ENCODE measurements around the gene UBE2L3.
"Not testable (repeated sequence)": the region's sequence is repeated elsewhere in the genome, so short reads cannot be mapped to it uniquely, and the experiment has no call there.

Gene UBE2L3

GRCh38 chr22:21563912-21564311 is 3.6 kb upstream of the UBE2L3 start:
- Histone ChIP-seq H3K4me2 (ENCODE audit: low read depth, low read length) (no peak overlapping the region), H3K4me3 (ENCODE audit: low read length) (no peak overlapping the region), H3K27me3 (replicated peaks; ENCODE audit: insufficient read depth, low read length) (no peaks in the 10 kb centered on the region), H2AFZ (ENCODE audit: low read length) (no peak overlapping the region), H3K27ac (ENCODE audit: low read length) (no peak overlapping the region), H3K79me2 (ENCODE audit: low read length) (peaks cover 17% of the 10 kb centered on the region), H3F3A (ENCODE audit: insufficient read depth, low read length) (no peaks in the 10 kb centered on the region), H3K9ac (ENCODE audit: low read length) (no peak overlapping the region), H3K9me3 (replicated peaks; ENCODE audit: insufficient read depth, low read length) (no peaks in the 10 kb centered on the region), H3K36me3 (replicated peaks; ENCODE audit: insufficient read depth, low read length) (no peaks in the 10 kb centered on the region), H3K9me2 (replicated peaks; ENCODE audit: insufficient read depth, low read length) (no peaks in the 10 kb centered on the region), H3K4me1 (ENCODE audit: low read length) (no peaks in the 10 kb centered on the region), H4K20me1 (ENCODE audit: insufficient read depth, low read length) (no peaks in the 10 kb centered on the region)
- TF ChIP-seq EZH2 (optimal IDR thresholded peaks at IDR 0.05; ENCODE audit: low read depth, low read length), result no peak
- no peak for TF ChIP-seq EZH2phosphoT487 (IDR thresholded peaks at IDR 0.05; ENCODE audit: low read length)
- TF ChIP-seq CTCF (IDR thresholded peaks at IDR 0.05; ENCODE audit: low read length), result no peak
- DNase-seq, result no peak

- TF ChIP-seq EZH2 (optimal IDR thresholded peaks at IDR 0.05; ENCODE audit: low read depth, low read length) (no peak), EZH2phosphoT487 (IDR thresholded peaks at IDR 0.05; ENCODE audit: low read length) (no peak), CTCF (IDR thresholded peaks at IDR 0.05; ENCODE audit: low read length) (no peak)
- no peak for DNase-seq
- Histone ChIP-seq H3F3A (ENCODE audit: insufficient read depth, low read length) (no peaks in the 10 kb centered on the region), H3K79me2 (ENCODE audit: low read length) (peaks cover 22% of the 10 kb centered on the region), H3K4me2 (ENCODE audit: low read depth, low read length) (no peak overlapping the region), H2AFZ (ENCODE audit: low read length) (no peak overlapping the region), H3K9me3 (replicated peaks; ENCODE audit: insufficient read depth, low read length) (no peaks in the 10 kb centered on the region), H4K20me1 (ENCODE audit: insufficient read depth, low read length) (peaks cover 3% of the 10 kb centered on the region), H3K36me3 (replicated peaks; ENCODE audit: insufficient read depth, low read length) (no peaks in the 10 kb centered on the region), H3K9ac (ENCODE audit: low read length) (no peak overlapping the region), H3K27ac (ENCODE audit: low read length) (no peak overlapping the region), H3K4me3 (ENCODE audit: low read length) (no peak overlapping the region), H3K4me1 (ENCODE audit: low read length) (peaks cover 2% of the 10 kb centered on the region), H3K27me3 (replicated peaks; ENCODE audit: insufficient read depth, low read length) (no peaks in the 10 kb centered on the region), H3K9me2 (replicated peaks; ENCODE audit: insufficient read depth, low read length) (no peaks in the 10 kb centered on the region)
Observed at GRCh38 chr22:21564411-21564810, 3.1 kb upstream of the UBE2L3 start.

GRCh38 chr22:21568347-21569075 is 997 bp downstream of the UBE2L3 start:
- H3K9me2 ChIP-seq (replicated peaks; ENCODE audit: insufficient read depth, low read length), result no peaks in the 10 kb centered on the region
- H3F3A ChIP-seq (ENCODE audit: insufficient read depth, low read length), result no peaks in the 10 kb centered on the region
- no peaks in the 10 kb centered on the region for H3K36me3 ChIP-seq (replicated peaks; ENCODE audit: insufficient read depth, low read length)
- H2AFZ ChIP-seq (ENCODE audit: low read length), result peak overlapping the region; percentile 10; the same call in 1 of the 2 replicates
- peaks cover 42% of the 10 kb centered on the region for H4K20me1 ChIP-seq (ENCODE audit: insufficient read depth, low read length)
- peak overlapping the region; percentile 98 for H3K4me3 ChIP-seq (ENCODE audit: low read length)
- TF ChIP-seq EZH2phosphoT487 (IDR thresholded peaks at IDR 0.05; ENCODE audit: low read length), result no peak
- TF ChIP-seq EZH2 (optimal IDR thresholded peaks at IDR 0.05; ENCODE audit: low read depth, low read length), result no peak
- no peak for TF ChIP-seq CTCF (IDR thresholded peaks at IDR 0.05; ENCODE audit: low read length)
- peak overlapping the region; percentile 83 for H3K4me2 ChIP-seq (ENCODE audit: low read depth, low read length)
- peak; percentile 43 for DNase-seq
- H3K27me3 ChIP-seq (replicated peaks; ENCODE audit: insufficient read depth, low read length), result no peaks in the 10 kb centered on the region
- H3K79me2 ChIP-seq (ENCODE audit: low read length), result peaks cover 63% of the 10 kb centered on the region
- H3K9me3 ChIP-seq (replicated peaks; ENCODE audit: insufficient read depth, low read length), result no peaks in the 10 kb centered on the region
- H3K9ac ChIP-seq (ENCODE audit: low read length), result peak overlapping the region; percentile 96
- H3K4me1 ChIP-seq (ENCODE audit: low read length), result peaks cover 20% of the 10 kb centered on the region
- peak overlapping the region; percentile 60; the same call in 1 of the 2 replicates for H3K27ac ChIP-seq (ENCODE audit: low read length)

GRCh38 chr22:21569076-21569427 is 1.5 kb downstream of the UBE2L3 start:
- not testable (repeated sequence) for H3K9me3 ChIP-seq (replicated peaks; ENCODE audit: insufficient read depth, low read length); H2AFZ ChIP-seq (ENCODE audit: low read length); DNase-seq; H3F3A ChIP-seq (ENCODE audit: insufficient read depth, low read length); H3K9me2 ChIP-seq (replicated peaks; ENCODE audit: insufficient read depth, low read length); H3K27me3 ChIP-seq (replicated peaks; ENCODE audit: insufficient read depth, low read length); H3K27ac ChIP-seq (ENCODE audit: low read length); H3K36me3 ChIP-seq (replicated peaks; ENCODE audit: insufficient read depth, low read length)
- H3K9ac ChIP-seq (ENCODE audit: low read length), result peak overlapping the region; percentile 96; the same call in 1 of the 2 replicates
- H3K79me2 ChIP-seq (ENCODE audit: low read length), result peaks cover 68% of the 10 kb centered on the region
- peak overlapping the region; percentile 83 for H3K4me2 ChIP-seq (ENCODE audit: low read depth, low read length)
- H3K4me3 ChIP-seq (ENCODE audit: low read length), result peak overlapping the region; percentile 98
- peaks cover 48% of the 10 kb centered on the region for H4K20me1 ChIP-seq (ENCODE audit: insufficient read depth, low read length)
- H3K4me1 ChIP-seq (ENCODE audit: low read length), result peaks cover 20% of the 10 kb centered on the region

All from MM.1S (cell line).